HG03025 (cell line): Measurements from ENCODE around the gene SULF2.

Experiments
- ATAC-seq: cut with Tn5 transposase; IDR thresholded peaks from one replicate; pipeline ENCODE4 v1.9.1; 2021; ENCODE audit warnings: mild to moderate bottlenecking, moderate library complexity; ENCODE audit not compliant: unreplicated experiment, low FRiP score

The SULF2 gene

DNA sequence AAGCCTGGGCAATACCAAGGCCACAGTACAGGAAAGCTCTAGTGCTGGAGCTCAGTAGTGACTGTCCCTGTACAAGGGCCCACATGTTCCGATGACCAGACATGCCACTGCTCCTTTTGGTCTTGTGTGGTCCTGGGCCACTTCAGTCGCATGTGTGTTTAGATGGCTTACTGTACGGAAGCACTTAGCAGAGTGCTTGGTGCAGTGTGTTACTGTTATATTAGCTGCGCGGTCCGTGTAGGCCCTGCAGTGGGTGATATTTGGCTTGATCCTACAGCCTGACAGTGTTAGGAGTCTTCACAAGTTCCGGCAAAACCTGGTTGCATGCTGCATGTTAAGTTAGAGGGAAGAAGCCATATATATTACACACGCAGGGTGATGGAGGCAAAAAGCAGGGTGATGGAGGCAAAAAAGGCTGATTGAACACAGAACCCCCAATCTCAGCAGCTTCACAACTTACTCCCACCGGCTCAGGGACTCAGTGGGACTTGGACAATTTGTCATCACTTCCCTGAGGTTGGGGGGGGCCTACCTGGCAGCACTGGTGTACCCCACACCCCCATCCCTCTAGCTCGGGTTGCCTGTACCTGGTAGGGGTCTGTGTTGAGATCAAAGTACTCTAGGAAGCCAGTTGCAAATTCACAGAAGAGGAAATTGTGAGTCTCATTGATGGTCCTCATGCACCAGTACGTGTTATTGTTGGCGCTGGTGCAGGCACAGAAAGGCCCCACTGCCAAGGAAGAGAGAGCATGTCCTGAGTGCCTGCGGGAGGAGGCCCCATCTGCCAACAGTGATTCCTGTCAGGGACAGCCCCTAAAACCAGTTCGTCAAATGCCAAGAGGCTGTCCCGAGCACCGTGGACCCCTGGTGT, 122.6 kb downstream of the SULF2 start:
- no peak for ATAC-seq

DNA sequence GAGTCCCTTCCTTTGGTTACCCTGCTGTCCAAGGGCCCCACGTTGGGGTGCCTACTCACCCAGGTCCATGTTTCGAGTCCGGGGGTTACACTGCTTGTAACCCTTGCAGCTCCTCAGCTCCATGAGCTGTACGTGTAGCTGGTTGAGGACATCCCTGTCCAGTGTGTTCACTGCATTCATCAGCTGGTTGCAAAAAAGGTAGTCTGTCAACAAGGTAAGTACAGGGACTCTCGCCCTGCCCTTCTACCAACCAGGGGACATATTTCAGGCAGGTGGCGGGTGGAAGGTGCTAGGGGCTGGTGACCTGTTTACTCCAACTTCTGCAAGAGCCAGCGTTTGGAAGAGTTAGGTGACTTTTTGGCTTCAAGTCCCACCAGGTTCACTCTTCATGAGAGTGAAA, 123.6 kb downstream of the SULF2 start:
- no peak for ATAC-seq

DNA sequence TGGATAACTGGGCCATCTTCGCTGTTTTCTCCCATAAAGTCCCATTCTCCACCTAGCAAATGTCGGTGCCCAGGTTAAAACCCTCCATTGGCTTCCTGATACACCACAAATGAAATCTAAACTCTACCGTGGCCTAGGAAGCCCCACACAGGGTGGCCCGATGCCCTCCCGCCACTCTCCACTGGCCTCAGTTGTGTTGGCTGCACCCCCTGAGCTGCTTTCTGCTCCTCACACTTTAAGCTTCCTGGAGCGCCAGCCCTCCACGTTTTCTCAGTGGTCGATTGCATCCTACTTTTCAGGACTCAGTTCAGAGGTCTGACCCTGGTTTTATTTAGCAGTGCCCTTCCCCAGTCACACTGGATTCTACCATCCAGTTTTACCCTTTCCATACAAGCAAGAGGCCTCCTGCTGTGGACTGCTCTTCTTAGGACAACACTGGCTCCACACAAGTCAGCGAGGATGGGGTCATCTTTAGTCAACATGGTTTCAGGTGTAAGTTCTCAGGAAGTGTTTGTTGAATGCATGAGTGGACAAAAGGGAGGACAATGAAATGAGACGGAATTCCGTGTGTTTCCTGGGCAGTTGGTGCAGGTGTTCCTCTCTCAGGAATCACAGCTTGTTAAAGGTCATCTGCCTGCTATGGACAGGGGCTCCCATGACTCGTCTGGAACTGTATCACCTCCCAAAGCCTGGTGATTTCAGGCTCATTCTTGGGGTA, 124.1 kb downstream of the SULF2 start:
- no peak for ATAC-seq

DNA sequence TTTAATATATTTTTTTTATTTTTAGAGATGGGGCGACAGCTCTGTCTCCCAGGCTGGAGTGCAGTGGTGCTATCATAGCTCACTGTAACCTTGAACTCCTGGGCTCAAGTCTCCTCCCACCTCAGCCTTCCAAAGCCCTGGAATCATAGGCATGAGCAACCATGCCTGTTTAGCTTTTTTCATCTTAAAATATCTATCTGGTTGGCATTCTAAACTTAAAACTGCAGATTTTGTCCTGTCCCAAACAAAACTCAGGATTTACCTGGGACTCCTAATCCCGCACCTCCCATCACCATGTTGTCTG, 124.7 kb downstream of the SULF2 start:
- ATAC-seq = no peak

DNA sequence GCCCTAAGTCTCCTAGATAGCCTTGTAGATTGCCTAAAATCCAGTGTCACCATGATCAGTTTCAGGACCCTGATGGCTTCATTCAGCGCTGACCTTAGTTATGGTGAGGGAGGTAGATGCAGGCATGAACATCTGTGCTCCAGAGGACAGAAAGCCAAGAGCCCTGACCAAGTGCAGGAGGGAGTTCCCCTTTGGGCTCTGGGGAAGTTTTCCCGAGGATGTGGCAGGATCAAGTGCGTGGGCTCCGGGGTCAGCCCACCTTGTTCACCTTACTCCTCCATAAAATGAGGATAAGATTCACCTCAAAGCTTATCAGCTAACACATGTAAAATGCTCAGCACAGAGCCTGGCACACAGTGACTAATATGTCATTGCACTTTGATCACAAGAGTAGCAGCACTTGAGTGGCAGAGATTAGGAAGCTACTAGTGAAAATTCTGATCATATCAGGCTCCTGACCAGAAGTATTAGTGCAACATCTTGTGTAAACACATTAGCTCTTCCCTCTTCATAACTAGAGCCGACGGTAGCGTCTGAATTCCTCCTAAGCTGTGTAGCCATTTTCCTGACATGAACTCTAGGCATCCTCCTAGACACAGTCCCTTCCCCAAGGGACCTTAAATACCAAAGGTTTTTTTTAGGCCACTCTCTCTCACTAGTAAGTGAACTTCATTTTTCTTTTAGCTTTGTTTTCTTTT, 125.2 kb downstream of the SULF2 start:
- no peak for ATAC-seq

DNA sequence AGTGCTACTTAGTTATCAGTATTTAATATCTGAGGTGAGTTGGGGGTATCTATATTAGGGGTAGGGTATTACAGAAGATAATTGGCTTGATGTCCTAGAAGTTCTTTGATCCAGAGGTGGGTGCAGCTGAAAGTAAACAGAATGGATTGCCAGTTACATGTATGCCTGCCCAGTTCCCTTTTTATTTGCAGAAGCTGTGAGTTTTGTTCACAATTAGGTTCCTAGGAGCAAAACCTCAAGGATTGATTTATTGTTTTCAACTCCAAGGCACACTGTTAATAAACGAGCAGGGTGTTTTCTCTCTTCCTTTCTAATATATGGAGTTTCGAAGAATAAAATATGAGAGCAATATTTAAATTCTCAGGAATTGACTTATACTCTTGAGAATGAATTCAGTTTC, 129.0 kb downstream of the SULF2 start:
- no peak for ATAC-seq

DNA sequence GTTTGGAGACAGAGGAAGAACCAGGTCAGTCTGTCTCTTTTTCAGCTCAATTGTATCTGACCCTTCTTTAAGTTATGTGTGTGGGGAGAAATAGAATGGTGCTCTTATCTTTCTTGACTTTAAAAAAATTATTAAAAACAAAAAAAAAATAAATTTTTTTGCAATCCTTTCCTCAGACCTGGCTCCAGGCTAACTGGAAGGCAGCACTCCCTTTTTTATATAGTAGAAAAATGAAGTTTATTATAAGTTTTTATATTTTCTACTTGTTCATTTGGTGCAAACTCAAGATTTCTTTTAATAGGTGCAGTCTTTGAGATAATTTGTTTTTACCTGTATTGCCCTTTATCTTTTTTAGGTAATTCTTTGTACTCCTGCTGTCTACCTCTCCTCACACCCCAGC, 129.6 kb downstream of the SULF2 start:
- ATAC-seq = no peak

DNA sequence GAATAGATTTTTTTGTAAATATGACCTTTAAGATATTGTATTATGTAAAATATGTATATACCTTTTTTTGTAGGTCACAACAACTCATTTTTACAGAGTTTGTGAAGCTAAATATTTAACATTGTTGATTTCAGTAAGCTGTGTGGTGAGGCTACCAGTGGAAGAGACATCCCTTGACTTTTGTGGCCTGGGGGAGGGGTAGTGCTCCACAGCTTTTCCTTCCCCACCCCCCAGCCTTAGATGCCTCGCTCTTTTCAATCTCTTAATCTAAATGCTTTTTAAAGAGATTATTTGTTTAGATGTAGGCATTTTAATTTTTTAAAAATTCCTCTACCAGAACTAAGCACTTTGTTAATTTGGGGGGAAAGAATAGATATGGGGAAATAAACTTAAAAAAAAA, 130.9 kb downstream of the SULF2 start:
- no peak for ATAC-seq

DNA sequence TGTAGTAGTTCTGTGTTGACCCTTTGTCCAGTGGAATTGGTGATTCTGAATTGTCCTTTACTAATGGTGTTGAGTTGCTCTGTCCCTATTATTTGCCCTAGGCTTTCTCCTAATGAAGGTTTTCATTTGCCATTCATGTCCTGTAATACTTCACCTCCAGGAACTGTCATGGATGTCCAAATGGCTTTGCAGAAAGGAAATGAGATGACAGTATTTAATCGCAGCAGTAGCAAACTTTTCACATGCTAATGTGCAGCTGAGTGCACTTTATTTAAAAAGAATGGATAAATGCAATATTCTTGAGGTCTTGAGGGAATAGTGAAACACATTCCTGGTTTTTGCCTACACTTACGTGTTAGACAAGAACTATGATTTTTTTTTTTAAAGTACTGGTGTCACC, 131.4 kb downstream of the SULF2 start:
- ATAC-seq = no peak

DNA sequence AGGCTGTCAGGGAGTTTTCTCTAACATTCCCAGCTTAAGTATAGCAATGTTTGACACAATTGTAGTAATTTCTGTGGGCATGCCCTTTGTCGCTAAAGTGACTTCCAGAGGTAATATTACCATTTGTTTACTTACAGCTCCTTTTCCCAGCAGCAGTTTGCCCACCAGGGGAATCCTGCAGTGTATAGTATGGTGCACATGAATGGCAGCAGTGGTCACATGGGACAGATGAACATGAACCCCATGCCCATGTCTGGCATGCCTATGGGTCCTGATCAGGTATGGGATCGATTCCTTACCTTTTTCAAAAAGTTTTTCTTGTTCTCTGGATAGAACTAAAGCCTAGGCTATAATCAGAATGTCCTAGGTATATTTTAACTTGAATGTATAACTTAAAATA, 132.5 kb downstream of the SULF2 start:
- ATAC-seq = no peak

DNA sequence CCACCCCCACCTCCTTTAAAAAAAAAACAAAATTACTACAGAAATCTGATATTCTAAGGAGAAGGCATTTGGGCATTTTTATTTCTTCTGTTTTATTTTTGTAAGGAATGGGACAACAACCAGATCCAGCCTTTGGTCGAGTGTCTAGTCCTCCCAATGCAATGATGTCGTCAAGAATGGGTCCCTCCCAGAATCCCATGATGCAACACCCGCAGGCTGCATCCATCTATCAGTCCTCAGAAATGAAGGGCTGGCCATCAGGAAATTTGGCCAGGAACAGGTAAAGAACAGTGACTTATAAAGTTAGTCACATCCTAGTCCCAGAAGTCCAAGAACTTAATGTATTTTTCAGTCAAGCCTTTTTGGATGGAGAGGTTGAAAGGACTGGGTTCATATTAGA, 133.0 kb downstream of the SULF2 start:
- ATAC-seq = no peak

DNA sequence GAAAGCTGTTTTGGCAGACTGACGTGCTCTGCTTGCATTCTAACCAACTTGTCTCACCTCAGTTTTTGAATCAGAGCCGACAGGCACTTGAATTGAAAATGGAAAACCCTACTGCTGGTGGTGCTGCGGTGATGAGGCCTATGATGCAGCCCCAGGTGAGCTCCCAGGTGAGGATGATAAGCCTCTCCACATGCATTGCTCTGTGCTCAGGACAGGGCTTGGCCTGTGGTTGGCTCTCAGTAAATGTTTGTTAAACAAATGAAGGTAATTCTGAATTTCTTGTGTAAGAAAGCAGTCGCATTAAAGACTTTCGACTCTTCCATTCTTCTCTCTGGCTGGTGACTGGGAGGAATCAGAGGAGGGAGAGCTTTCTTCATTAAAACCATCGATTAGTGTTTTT, 136.3 kb downstream of the SULF2 start:
- ATAC-seq = no peak

DNA sequence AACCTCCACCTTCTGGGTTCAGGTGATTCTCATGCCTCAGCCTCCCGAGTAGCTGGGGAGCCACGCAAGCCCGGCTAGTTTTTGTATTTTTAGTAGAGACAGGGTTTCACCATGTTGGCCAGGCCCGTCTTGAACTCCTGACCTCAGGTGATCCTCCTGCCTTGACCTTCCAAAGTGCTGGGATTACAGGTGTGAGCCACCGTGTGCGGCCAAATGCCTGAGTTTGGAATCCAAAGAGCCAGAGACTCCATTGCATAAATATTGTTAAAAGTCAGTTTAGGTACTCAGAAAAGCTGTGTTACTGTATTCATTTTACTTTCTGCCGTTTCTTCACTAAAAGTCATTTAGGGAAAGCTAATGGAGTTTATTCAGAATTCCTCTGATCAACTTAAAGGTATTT, 137.3 kb downstream of the SULF2 start:
- ATAC-seq = no peak

DNA sequence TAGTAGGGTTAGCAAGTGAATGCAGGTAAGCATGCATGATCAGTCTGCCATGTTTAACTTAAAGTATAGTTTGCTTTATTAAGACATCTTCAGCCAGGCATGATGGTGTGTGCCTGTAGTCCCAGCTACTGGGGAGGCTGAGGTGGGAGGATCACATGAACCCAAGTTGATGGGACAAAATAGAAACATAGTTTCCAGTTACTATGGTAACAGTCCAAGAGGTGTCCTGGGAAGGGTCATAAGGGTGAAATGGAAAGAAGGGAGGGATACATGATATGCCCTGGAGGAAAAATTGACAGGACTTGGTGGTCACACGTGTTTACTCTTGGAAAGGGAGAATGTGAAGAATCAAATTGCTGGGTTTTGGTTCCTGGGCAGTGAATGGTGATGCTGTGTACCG, 139.6 kb downstream of the SULF2 start:
- ATAC-seq = no peak

DNA sequence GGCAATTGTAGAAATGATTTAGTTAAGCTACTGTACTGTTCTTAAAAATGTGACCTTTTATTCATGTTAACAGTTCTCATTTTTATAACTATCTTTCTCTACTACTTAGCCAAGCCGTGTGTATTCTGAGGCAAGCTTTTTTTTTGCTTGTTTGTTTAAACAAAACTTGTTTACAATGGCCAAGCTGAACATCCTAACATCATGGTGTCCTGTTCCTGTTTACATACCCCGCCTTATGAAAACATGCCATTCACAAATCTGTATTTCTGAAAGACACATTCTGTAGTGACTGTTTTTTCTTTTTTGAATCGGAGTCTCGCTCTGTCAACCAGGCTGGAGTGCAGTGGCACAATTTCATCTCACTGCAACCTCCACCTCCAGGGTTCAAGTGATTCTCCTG, 142.7 kb downstream of the SULF2 start:
- ATAC-seq = no peak

DNA sequence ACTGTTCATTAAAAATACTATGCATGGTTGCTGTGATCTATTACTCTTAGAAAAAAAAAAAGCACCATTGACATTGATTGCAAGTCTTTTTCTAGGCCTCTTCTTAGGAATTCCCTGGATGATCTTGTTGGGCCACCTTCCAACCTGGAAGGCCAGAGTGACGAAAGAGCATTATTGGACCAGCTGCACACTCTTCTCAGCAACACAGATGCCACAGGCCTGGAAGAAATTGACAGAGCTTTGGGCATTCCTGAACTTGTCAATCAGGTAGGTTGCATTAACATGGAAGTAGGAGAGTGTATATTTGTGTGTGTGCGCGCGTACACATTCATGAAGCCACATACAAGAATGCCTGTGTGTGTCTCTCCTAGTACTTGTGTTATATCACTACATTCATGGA, 143.2 kb downstream of the SULF2 start:
- no peak for ATAC-seq

DNA sequence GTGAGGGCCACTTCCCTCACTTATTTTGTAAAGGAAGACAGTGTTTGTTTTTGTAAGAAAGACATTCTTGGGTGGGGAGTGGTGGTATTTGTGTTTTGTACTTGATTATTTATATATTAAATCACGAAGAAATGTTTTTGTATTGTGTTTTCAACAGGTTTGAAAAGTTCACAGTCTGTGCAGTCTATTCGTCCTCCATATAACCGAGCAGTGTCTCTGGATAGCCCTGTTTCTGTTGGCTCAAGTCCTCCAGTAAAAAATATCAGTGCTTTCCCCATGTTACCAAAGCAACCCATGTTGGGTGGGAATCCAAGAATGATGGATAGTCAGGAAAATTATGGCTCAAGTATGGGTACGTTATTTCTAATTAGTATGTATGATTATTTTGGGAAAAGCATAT, 146.4 kb downstream of the SULF2 start:
- no peak for ATAC-seq

DNA sequence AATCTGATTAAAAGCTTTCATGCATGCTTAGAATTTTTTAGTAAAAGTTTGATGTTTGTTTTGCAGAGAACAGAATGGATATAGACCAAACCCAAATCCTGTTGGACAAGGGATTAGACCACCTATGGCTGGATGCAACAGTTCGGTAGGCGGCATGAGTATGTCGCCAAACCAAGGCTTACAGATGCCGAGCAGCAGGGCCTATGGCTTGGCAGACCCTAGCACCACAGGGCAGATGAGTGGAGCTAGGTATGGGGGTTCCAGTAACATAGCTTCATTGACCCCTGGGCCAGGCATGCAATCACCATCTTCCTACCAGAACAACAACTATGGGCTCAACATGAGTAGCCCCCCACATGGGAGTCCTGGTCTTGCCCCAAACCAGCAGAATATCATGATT, 150.0 kb downstream of the SULF2 start:
- ATAC-seq = no peak

DNA sequence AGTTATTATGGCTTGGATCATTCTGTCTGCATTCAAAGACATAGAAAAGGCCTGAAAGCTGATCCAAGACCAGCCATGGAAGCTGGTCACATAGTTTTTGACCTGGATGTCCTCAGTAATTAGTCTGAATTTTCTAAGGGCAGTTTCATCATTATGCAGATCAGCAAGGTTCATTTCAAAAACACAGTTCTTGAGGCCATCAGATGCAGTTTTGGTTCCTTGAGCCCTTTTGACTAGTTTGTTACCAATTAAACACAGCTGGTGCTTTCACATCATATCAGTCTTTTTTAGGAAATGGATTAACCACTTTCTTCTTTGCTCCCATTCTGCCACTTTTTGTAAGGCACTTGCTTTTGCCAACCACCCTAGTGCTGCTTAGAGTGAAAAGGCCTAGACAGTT, 154.2 kb downstream of the SULF2 start:
- no peak for ATAC-seq

DNA sequence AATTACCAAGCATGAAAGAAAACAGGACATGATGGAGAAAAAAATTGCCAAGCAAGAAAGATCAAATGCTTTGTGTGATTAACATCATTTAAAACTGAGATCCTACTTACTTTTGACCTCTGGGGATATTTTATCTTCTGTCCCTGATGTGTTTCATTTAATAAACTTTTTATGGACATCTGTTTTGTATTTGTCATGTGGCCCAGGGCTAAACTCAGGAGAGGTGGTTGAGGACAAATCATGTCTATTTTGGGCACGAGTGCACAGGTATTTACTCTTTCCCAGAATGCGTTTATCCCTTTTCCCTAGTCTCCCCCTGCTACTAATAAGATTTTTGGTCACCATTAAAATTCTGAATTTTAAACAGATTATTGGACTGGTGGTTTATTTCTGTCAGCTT, 155.4 kb downstream of the SULF2 start:
- no peak for ATAC-seq

DNA sequence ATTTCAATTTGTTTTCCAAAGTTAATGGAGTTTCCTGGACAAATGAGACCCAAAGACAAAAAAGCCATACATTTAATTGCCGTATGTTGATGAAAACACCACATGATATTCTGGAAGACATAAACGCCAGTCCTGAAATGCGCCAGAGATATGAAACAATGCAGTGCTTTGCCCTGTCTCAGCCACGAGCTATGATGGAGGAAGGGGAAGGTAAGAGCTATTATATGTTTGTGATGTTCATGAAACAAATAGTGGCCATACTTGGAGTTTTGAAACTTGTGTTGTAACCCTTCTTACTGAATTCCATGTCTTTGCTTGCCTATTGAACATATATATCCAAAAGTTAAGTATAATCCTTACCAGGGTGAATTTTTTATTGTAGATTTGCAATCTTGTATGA, 157.7 kb downstream of the SULF2 start:
- no peak for ATAC-seq

DNA sequence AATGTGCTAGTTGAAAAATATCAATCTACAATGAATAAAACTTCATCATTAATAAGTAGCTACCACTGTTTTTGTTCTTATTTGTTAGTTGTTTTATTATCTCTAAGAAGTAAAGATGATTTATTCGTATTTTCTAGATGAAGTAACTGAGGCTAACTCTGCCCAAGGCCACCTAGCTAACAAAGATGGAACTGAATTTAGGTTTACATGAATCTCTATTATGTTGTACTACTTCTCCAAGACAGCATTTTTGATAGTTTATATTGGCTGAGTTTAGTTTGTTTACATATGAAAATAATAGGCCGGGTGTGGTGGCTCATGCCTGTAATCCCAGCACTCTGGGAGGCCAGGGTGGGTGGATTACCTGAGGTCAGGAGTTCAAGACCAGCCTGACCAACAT, 162.1 kb downstream of the SULF2 start:
- no peak for ATAC-seq
